Endodermal cell (in vitro differentiated cells): ENCODE results near the gene PELI3. TPM values are rescaled to one million over a fixed set of nuclear protein-coding genes. Genes with fewer than 3 reads are reported as not detected.

Experiments used
- DNase-seq: peaks from one replicate; pipeline ENCODE4 v3.0.0-alpha.2; 2017
- H3K27ac ChIP-seq: 2 replicates; pipeline ENCODE4 v1.5.1; 2013; ENCODE audit warnings: mild to moderate bottlenecking, low read depth, low read length, moderate library complexity
- H3K27me3 ChIP-seq: 2 replicates; pipeline ENCODE4 v1.6.1; 2013; ENCODE audit warnings: mild to moderate bottlenecking, low read length, moderate library complexity; ENCODE audit not compliant: insufficient read depth, control insufficient read depth, poor library complexity, severe bottlenecking
- H3K36me3 ChIP-seq: 2 replicates; pipeline ENCODE4 v1.7.0; 2013; ENCODE audit warnings: mild to moderate bottlenecking, low read length, moderate library complexity; ENCODE audit not compliant: control insufficient read depth, insufficient read depth
- H3K4me1 ChIP-seq: one replicate; pipeline ENCODE4 v1.7.0; 2013; ENCODE audit warnings: low read length; ENCODE audit not compliant: control insufficient read depth, insufficient read depth
- H3K4me3 ChIP-seq: 2 replicates; pipeline ENCODE4 v1.5.1; 2013; ENCODE audit warnings: mild to moderate bottlenecking, low read length, moderate library complexity
- H3K9ac ChIP-seq: 2 replicates; pipeline ENCODE4 v1.6.1; 2013; ENCODE audit warnings: mild to moderate bottlenecking, low read length, moderate library complexity; ENCODE audit not compliant: poor library complexity, severe bottlenecking; ENCODE audit errors: extremely low read depth
- H3K9me3 ChIP-seq: 2 replicates; pipeline ENCODE4 v1.6.1; 2013; ENCODE audit warnings: mild to moderate bottlenecking, low read length, moderate library complexity; ENCODE audit not compliant: control insufficient read depth
- H3K27ac Mint-ChIP-seq: 2 replicates; pipeline ENCODE4 v1.8.0; 2020; ENCODE audit warnings: mixed read lengths
- H3K27me3 Mint-ChIP-seq: 2 replicates; pipeline ENCODE4 v1.8.0; 2021; ENCODE audit warnings: mild to moderate bottlenecking, mixed read lengths; ENCODE audit not compliant: insufficient read depth
- H3K36me3 Mint-ChIP-seq: 2 replicates; pipeline ENCODE4 v1.8.0; 2020; ENCODE audit warnings: low read depth, mixed read lengths
- H3K4me1 Mint-ChIP-seq: 2 replicates; pipeline ENCODE4 v1.8.0; 2020; ENCODE audit warnings: mixed read lengths
- H3K4me3 Mint-ChIP-seq: 2 replicates; pipeline ENCODE4 v1.8.0; 2020; ENCODE audit warnings: mild to moderate bottlenecking, moderate library complexity, mixed read lengths
- H3K9me3 Mint-ChIP-seq: 2 replicates; pipeline ENCODE4 v1.8.0; 2020; ENCODE audit warnings: mild to moderate bottlenecking, mixed read lengths
- WGBS, 2 experiments: methylation state at CpG; one replicate each; pipeline versions ENCODE4 v1.1.5 to v1.1.7; 2013; ENCODE audit warnings: missing lambda C conversion rate in 2 of 2, mixed read lengths in 1 of 2; ENCODE audit not compliant: insufficient coverage in 1 of 2, insufficient read length in 1 of 2; 5-methylcytosine and 5-hydroxymethylcytosine counted together
- total RNA-seq, 2 donors: library from RNA; stranded (reverse); fragmentation: NEBNext Ultra II Directional in 1 of 2; extraction: Animal tissue kit (Norgen Biotek cat#: 25700) in 1 of 2; gene quantifications; 2 replicates in 1 of 2; 3 replicates in 1 of 2; pipeline ENCODE4 v1.2.1, GENCODE V29; 2021
- TF ChIP-seq, protein P1 (sequence below): fragments of 200-600 bp; sonication (generic); conservative IDR thresholded peaks from 2 replicates; pipeline ENCODE4 v1.5.0; 2021; ENCODE audit warnings: antibody characterized with exemption, mild to moderate bottlenecking

PELI3 gene
- total RNA-seq, 2 donors from 2014 or later: 9.0 to 12.4 TPM

DNA sequence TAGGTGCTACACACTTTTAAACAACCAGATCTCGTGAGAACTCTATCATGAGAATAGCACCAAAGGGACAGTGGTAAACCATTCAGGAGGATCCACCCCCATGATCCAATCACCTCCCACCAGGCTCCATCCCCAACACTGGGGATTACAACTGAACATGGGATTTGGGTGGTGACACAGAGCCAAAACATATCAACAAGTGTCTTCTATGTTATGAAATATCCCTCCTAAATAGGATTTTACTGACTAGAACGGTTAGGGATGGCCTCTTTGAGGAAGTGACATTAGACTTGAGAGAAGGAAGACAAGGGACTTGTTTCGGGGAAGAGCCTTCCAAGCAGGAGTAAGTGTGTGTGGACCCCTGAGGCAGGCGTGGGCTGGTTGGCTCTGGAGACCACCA, 16.1 kb upstream of the PELI3 start:
- Mint-ChIP-seq H3K4me3 (no peak overlapping the region), H3K27me3 (peaks cover 28% of the 10 kb centered on the region), H3K36me3 (no peaks in the 10 kb centered on the region), H3K9me3 (peaks cover 9% of the 10 kb centered on the region), H3K4me1 (no peaks in the 10 kb centered on the region), H3K27ac (no peak overlapping the region)
- Histone ChIP-seq H3K27ac (no peak overlapping the region), H3K9ac (no peak overlapping the region), H3K9me3 (no peaks in the 10 kb centered on the region), H3K27me3 (no peaks in the 10 kb centered on the region), H3K4me3 (no peak overlapping the region), H3K36me3 (no peaks in the 10 kb centered on the region), H3K4me1 (no peaks in the 10 kb centered on the region)
- TF ChIP-seq, protein P1, sequence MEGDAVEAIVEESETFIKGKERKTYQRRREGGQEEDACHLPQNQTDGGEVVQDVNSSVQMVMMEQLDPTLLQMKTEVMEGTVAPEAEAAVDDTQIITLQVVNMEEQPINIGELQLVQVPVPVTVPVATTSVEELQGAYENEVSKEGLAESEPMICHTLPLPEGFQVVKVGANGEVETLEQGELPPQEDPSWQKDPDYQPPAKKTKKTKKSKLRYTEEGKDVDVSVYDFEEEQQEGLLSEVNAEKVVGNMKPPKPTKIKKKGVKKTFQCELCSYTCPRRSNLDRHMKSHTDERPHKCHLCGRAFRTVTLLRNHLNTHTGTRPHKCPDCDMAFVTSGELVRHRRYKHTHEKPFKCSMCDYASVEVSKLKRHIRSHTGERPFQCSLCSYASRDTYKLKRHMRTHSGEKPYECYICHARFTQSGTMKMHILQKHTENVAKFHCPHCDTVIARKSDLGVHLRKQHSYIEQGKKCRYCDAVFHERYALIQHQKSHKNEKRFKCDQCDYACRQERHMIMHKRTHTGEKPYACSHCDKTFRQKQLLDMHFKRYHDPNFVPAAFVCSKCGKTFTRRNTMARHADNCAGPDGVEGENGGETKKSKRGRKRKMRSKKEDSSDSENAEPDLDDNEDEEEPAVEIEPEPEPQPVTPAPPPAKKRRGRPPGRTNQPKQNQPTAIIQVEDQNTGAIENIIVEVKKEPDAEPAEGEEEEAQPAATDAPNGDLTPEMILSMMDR: no peak
- WGBS, 2 experiments: 83 to 89% methylated on average over 1 to 4 of the region's 4 CpGs
- DNase-seq: no peak

GRCh38 chr11:66451663-66452062, 15.0 kb upstream of the PELI3 start:
- no peak for DNase-seq
- H3K27me3 Mint-ChIP-seq: peaks cover 28% of the 10 kb centered on the region

DNA sequence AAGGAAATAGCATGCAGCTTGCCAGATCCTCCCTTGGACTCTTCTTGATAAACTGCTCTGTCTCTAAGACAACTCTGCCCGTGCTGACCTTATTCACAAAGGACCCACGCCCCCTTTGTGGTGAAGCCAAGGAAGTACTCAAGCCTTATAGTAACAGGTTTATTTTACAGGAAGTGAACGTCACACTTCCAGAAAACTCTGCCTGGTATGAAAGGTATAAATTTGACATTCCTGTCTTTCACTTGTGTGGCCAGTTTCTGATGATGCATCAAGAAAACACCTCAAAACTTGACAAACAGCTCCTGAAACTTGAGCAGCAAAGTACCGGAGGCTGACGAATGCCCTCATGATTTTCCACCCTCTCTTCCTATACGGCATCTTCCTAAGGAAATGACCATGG, 12.5 kb upstream of the PELI3 start:
- Histone ChIP-seq H3K9ac (no peak overlapping the region), H3K9me3 (no peaks in the 10 kb centered on the region), H3K36me3 (no peaks in the 10 kb centered on the region), H3K4me1 (no peaks in the 10 kb centered on the region), H3K27me3 (no peaks in the 10 kb centered on the region), H3K27ac (no peak overlapping the region), H3K4me3 (no peak overlapping the region)
- Mint-ChIP-seq H3K27ac (no peak overlapping the region), H3K4me1 (no peaks in the 10 kb centered on the region), H3K36me3 (no peaks in the 10 kb centered on the region), H3K4me3 (no peak overlapping the region), H3K27me3 (peaks cover 35% of the 10 kb centered on the region), H3K9me3 (peaks cover 2% of the 10 kb centered on the region)
- WGBS, 2 experiments: 80 to 81% methylated on average over 6 of the region's 6 CpGs
- TF ChIP-seq, protein P1: no peak
- DNase-seq: no peak

More at GRCh38 chr11:66451663-66452062, 15.0 kb upstream of the PELI3 start:
- no peaks in the 10 kb centered on the region for H3K4me1 ChIP-seq
- no peaks in the 10 kb centered on the region for H3K4me1 Mint-ChIP-seq
- no peak overlapping the region for H3K27ac Mint-ChIP-seq
- no peak overlapping the region for H3K4me3 Mint-ChIP-seq
- H3K27ac ChIP-seq: no peak overlapping the region
- H3K9me3 ChIP-seq: no peaks in the 10 kb centered on the region
- TF ChIP-seq, protein P1: no peak
- H3K27me3 ChIP-seq: no peaks in the 10 kb centered on the region
- H3K36me3 Mint-ChIP-seq: no peaks in the 10 kb centered on the region
- H3K9ac ChIP-seq: no peak overlapping the region
- H3K4me3 ChIP-seq: no peak overlapping the region
- H3K9me3 Mint-ChIP-seq: peaks cover 2% of the 10 kb centered on the region
- no peaks in the 10 kb centered on the region for H3K36me3 ChIP-seq
- 89 to 91% methylated on average over 3 to 4 of the region's 4 CpGs for WGBS, 2 experiments
